OCI-LY1 (cell line): Measurements from ENCODE around the gene TMEM30A.

ENCODE experiments used
- H2AFZ ChIP-seq: fragments of 200-600 bp; sonication (generic), shearing (Covaris generic); 2 replicates; pipeline ENCODE4 v1.6.0; 2014; ENCODE audit warnings: antibody characterized with exemption, mild to moderate bottlenecking, low read length
- H3F3A ChIP-seq: fragments of 200-600 bp; sonication (generic), shearing (Covaris generic); 2 replicates; pipeline ENCODE4 v1.6.0; 2014; ENCODE audit warnings: mild to moderate bottlenecking, antibody characterized with exemption, low read length, moderate library complexity; ENCODE audit not compliant: insufficient read depth
- H3K27ac ChIP-seq: fragments of 200-600 bp; sonication (generic); 2 replicates; pipeline ENCODE4 v1.5.1; 2014; ENCODE audit warnings: low read length, mixed run types, mild to moderate bottlenecking, low read depth; ENCODE audit not compliant: poor library complexity, severe bottlenecking
- H3K27me3 ChIP-seq: fragments of 200-600 bp; sonication (generic); 2 replicates; pipeline ENCODE4 v1.6.0; 2014; ENCODE audit warnings: antibody characterized with exemption, mild to moderate bottlenecking, low read length, moderate library complexity; ENCODE audit not compliant: insufficient read depth
- H3K36me3 ChIP-seq: fragments of 200-600 bp; sonication (generic); 2 replicates; pipeline ENCODE4 v1.6.1; 2014; ENCODE audit warnings: mild to moderate bottlenecking, antibody characterized with exemption, low read length, moderate library complexity, mixed read lengths; ENCODE audit not compliant: insufficient read depth
- H3K4me1 ChIP-seq: fragments of 200-600 bp; sonication (generic); 2 replicates; pipeline ENCODE4 v1.5.1; 2014; ENCODE audit warnings: mild to moderate bottlenecking, low read length, moderate library complexity; ENCODE audit not compliant: insufficient read depth, severe bottlenecking
- H3K4me2 ChIP-seq: fragments of 200-600 bp; sonication (generic), shearing (Covaris generic); 2 replicates; pipeline ENCODE4 v1.6.1; 2014; ENCODE audit warnings: low read length
- H3K4me3 ChIP-seq: fragments of 200-600 bp; sonication (generic); 2 replicates; pipeline ENCODE4 v1.5.1; 2014; ENCODE audit warnings: low read length, low read depth, mild to moderate bottlenecking, mixed read lengths; ENCODE audit not compliant: poor library complexity, severe bottlenecking
- H3K79me2 ChIP-seq: fragments of 200-600 bp; shearing (Covaris generic); 2 replicates; pipeline ENCODE4 v1.6.1; 2016; ENCODE audit warnings: mixed run types, low read length, mixed read lengths; ENCODE audit not compliant: insufficient read depth
- H3K9ac ChIP-seq: fragments of 200-600 bp; sonication (generic), shearing (Covaris generic); 2 replicates; pipeline ENCODE4 v1.6.1; 2014; ENCODE audit warnings: mild to moderate bottlenecking, low read length, mixed read lengths
- H3K9me2 ChIP-seq: fragments of 200-600 bp; sonication (generic), shearing (Covaris generic); 2 replicates; pipeline ENCODE4 v1.6.1; 2014; ENCODE audit warnings: low read depth, mild to moderate bottlenecking, low read length, mixed read lengths
- H3K9me3 ChIP-seq: fragments of 200-600 bp; shearing (Covaris generic); 2 replicates; pipeline ENCODE4 v1.6.1; 2014; ENCODE audit warnings: low read length, mixed read lengths
- H4K20me1 ChIP-seq: fragments of 200-600 bp; sonication (generic), shearing (Covaris generic); 2 replicates; pipeline ENCODE4 v1.6.0; 2016; ENCODE audit warnings: mild to moderate bottlenecking, low read length; ENCODE audit not compliant: insufficient read depth
- CTCF ChIP-seq: fragments of 200-600 bp; sonication (generic), shearing (Covaris generic); IDR thresholded peaks from 2 replicates; pipeline ENCODE4 v1.5.1; 2017; ENCODE audit warnings: mild to moderate bottlenecking, antibody characterized with exemption, low read length, moderate library complexity, mixed read lengths
- EZH2 ChIP-seq: fragments of 200-600 bp; sonication (generic), shearing (Covaris generic); IDR thresholded peaks from 2 replicates; pipeline ENCODE4 v1.8.0; 2017; ENCODE audit warnings: borderline replicate concordance, mixed run types, mild to moderate bottlenecking, antibody characterized with exemption, low read length, moderate library complexity, mixed read lengths

Gene TMEM30A

GRCh38 chr6:75205776-75206575, 78.6 kb downstream of the TMEM30A start, which contains the start of gene COL12A1:
Gene COL12A1, minus strand, starts transcription at chr6:75206053. Its CDS starts 3,261 bp downstream, at chr6:75202792.
- Histone ChIP-seq H3K4me2 (no peak within 1 kb of the TSS), H3K9me3 (no peaks in the 10 kb centered on the region), H3K79me2 (no peaks in the 10 kb centered on the region), H3K27ac (no peak within 1 kb of the TSS), H3K9me2 (no peaks in the 10 kb centered on the region), H3K9ac (no peak within 1 kb of the TSS), H3K4me1 (peaks cover 4% of the 10 kb centered on the region), H3K27me3 (0 out of 2 replicates have a peak, but pooled peaks cover 3% of the 10 kb centered on the region), H4K20me1 (no peaks in the 10 kb centered on the region), H2AFZ (no peak within 1 kb of the TSS), H3K4me3 (no peak within 1 kb of the TSS), H3K36me3 (no peaks in the 10 kb centered on the region), H3F3A (no peaks in the 10 kb centered on the region)
- no peak for TF ChIP-seq CTCF
- TF ChIP-seq EZH2 = no peak

- Histone ChIP-seq H3K27me3 (0 out of 2 replicates have a peak, but pooled peaks cover 3% of the 10 kb centered on the region), H2AFZ (no peak overlapping the region), H4K20me1 (no peaks in the 10 kb centered on the region), H3K4me3 (no peak overlapping the region), H3K9me3 (no peaks in the 10 kb centered on the region), H3K36me3 (no peaks in the 10 kb centered on the region), H3K79me2 (no peaks in the 10 kb centered on the region), H3K4me2 (no peak overlapping the region), H3K4me1 (peaks cover 4% of the 10 kb centered on the region), H3K9ac (no peak overlapping the region), H3K9me2 (no peaks in the 10 kb centered on the region), H3F3A (no peaks in the 10 kb centered on the region), H3K27ac (no peak overlapping the region)
- no peak for TF ChIP-seq CTCF
- no peak for TF ChIP-seq EZH2
These were observed 79.4 kb downstream of the TMEM30A start for GRCh38 chr6:75204959-75205775.

GRCh38 chr6:75204217-75204958, 80.2 kb downstream of the TMEM30A start:
- Histone ChIP-seq H3K9me2 (no peaks in the 10 kb centered on the region), H3K79me2 (no peaks in the 10 kb centered on the region), H3F3A (no peaks in the 10 kb centered on the region), H3K9ac (no peak overlapping the region), H3K4me2 (no peak overlapping the region), H2AFZ (no peak overlapping the region), H3K4me1 (peaks cover 4% of the 10 kb centered on the region), H3K9me3 (no peaks in the 10 kb centered on the region), H3K27me3 (0 out of 2 replicates have a peak, but pooled peaks cover 3% of the 10 kb centered on the region), H4K20me1 (no peaks in the 10 kb centered on the region), H3K27ac (no peak overlapping the region), H3K4me3 (no peak overlapping the region), H3K36me3 (no peaks in the 10 kb centered on the region)
- TF ChIP-seq EZH2 = no peak
- no peak for TF ChIP-seq CTCF
